Lower leg skin (tissue), 3 donors: ENCODE measurements around the gene SERAC1.

Experiments
- POLR2A ChIP-seq, 2 donors: fragments of 450-650 bp; IDR thresholded peaks; one replicate each; pipeline ENCODE4 v1.6.1; 2016 to 2017; ENCODE audit warnings: antibody characterized with exemption in 2 of 2, mild to moderate bottlenecking in 1 of 2, moderate library complexity in 1 of 2
- TF ChIP-seq, protein P1 (sequence below), 3 donors: fragments of 450-650 bp; IDR thresholded peaks; one replicate each; pipeline ENCODE4 v1.5.1; 2016; ENCODE audit warnings: antibody characterized with exemption in 3 of 3, mild to moderate bottlenecking in 3 of 3, moderate library complexity in 2 of 3

DNA sequence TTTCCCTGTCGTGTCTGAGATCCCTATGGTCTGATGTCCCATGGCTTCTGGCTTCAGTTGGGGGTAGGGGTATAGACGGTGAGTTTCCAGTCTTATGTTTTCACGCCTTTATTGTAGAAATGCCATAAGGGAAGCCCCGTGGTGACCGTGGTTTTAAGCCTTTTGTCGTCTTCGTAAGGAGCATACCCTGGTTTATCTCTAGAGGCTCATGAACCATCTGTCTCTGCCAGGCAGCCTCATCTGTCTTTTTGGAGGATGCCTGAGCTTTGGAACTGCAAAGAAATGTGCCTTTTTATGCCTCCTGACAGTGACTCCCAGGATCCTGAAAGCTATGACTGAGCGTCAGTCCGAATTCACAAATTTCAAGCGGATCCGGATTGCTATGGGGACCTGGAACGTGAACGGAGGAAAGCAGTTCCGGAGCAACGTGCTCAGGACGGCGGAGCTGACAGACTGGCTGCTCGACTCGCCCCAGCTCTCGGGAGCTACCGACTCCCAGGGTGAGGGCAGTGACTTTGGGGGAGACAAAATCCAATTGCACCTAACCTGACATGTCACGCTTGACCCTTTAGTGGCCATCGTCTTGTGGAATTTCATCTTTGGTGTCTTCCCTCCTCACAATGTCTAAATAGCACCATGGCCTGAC is 101.8 kb downstream of the SERAC1 start:
- TF ChIP-seq, protein P1, sequence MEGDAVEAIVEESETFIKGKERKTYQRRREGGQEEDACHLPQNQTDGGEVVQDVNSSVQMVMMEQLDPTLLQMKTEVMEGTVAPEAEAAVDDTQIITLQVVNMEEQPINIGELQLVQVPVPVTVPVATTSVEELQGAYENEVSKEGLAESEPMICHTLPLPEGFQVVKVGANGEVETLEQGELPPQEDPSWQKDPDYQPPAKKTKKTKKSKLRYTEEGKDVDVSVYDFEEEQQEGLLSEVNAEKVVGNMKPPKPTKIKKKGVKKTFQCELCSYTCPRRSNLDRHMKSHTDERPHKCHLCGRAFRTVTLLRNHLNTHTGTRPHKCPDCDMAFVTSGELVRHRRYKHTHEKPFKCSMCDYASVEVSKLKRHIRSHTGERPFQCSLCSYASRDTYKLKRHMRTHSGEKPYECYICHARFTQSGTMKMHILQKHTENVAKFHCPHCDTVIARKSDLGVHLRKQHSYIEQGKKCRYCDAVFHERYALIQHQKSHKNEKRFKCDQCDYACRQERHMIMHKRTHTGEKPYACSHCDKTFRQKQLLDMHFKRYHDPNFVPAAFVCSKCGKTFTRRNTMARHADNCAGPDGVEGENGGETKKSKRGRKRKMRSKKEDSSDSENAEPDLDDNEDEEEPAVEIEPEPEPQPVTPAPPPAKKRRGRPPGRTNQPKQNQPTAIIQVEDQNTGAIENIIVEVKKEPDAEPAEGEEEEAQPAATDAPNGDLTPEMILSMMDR (IDR thresholded peaks at IDR 0.05) = no peak
- TF ChIP-seq POLR2A (IDR thresholded peaks at IDR 0.05) = no peak
